ENCODE measurements around the gene LRP1.

DNA sequence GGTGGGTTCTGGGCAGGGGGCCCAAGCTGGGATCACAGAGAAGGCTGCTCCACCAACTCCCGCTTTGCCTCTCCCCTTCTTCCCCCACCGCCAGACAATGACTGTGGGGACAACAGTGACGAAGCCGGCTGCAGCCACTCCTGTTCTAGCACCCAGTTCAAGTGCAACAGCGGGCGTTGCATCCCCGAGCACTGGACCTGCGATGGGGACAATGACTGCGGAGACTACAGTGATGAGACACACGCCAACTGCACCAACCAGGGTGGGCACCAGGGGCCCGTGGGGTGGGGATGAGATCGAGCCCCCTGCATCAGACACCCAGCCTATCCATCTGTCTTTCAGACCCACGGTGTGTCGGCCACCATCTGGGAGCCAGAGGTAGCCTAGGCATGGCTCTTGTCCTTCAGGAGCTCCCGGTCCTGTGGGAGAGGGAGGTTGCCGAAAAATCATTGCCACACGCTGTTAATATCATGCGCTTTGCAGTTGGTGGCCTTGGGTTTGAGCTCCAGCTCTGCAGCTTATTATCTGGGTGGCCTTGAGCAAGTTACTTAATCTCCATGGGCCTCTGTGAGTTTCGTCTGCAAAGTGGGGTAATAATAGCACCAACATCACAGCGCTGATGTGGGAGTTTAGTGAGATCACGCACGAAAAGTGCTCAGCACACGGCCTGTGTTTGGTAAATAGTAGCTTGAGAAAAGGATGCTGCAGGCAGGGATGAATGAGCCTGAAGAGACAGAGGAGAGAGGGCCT, 40.9 kb downstream of the LRP1 start:
- TF ChIP-seq, protein P1, sequence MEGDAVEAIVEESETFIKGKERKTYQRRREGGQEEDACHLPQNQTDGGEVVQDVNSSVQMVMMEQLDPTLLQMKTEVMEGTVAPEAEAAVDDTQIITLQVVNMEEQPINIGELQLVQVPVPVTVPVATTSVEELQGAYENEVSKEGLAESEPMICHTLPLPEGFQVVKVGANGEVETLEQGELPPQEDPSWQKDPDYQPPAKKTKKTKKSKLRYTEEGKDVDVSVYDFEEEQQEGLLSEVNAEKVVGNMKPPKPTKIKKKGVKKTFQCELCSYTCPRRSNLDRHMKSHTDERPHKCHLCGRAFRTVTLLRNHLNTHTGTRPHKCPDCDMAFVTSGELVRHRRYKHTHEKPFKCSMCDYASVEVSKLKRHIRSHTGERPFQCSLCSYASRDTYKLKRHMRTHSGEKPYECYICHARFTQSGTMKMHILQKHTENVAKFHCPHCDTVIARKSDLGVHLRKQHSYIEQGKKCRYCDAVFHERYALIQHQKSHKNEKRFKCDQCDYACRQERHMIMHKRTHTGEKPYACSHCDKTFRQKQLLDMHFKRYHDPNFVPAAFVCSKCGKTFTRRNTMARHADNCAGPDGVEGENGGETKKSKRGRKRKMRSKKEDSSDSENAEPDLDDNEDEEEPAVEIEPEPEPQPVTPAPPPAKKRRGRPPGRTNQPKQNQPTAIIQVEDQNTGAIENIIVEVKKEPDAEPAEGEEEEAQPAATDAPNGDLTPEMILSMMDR (IDR thresholded peaks at IDR 0.05) = no peak
- TF ChIP-seq POLR2A (IDR thresholded peaks at IDR 0.05) = no peak
- no peak for TF ChIP-seq POLR2AphosphoS5 (IDR thresholded peaks at IDR 0.05)

Data from gastroesophageal sphincter (tissue), 3 donors.